Mesenchymal stem cell (in vitro differentiated cells and primary cell): ENCODE results near the gene HARS2.

Source experiments
- DNase-seq: peaks from one replicate; pipeline ENCODE4 v3.0.0-alpha.2; 2013
- H2AFZ ChIP-seq: one replicate; pipeline ENCODE4 v1.6.1; 2013; ENCODE audit warnings: low read depth, mild to moderate bottlenecking, control low read depth, inconsistent platforms, low read length, moderate library complexity
- H2AK5ac ChIP-seq: 2 replicates; pipeline ENCODE4 v1.6.1; 2013; ENCODE audit warnings: low read length, moderate library complexity, mild to moderate bottlenecking, inconsistent platforms; ENCODE audit not compliant: severe bottlenecking
- H2BK120ac ChIP-seq: one replicate; pipeline ENCODE4 v1.6.1; 2013; ENCODE audit warnings: low read depth, mild to moderate bottlenecking, inconsistent platforms, low read length, moderate library complexity
- H2BK12ac ChIP-seq, 2 experiments: one replicate each; pipeline ENCODE4 v1.6.1; 2013; ENCODE audit warnings: inconsistent platforms in 2 of 2, low read length in 2 of 2, mild to moderate bottlenecking in 2 of 2, moderate library complexity in 2 of 2, control low read depth in 1 of 2
- H2BK15ac ChIP-seq: one replicate; pipeline ENCODE4 v1.6.1; 2013; ENCODE audit warnings: mild to moderate bottlenecking, low read depth, inconsistent platforms; ENCODE audit not compliant: poor library complexity, severe bottlenecking
- H2BK5ac ChIP-seq: 2 replicates; pipeline ENCODE4 v1.6.1; 2013; ENCODE audit warnings: low read depth, mild to moderate bottlenecking, low read length, control low read depth, inconsistent platforms; ENCODE audit not compliant: poor library complexity, severe bottlenecking
- H3K14ac ChIP-seq, 2 experiments: one replicate each; pipeline ENCODE4 v1.6.1; 2013; ENCODE audit warnings: inconsistent platforms in 2 of 2, low read length in 2 of 2, control low read depth in 1 of 2, mild to moderate bottlenecking in 1 of 2, moderate library complexity in 1 of 2
- H3K18ac ChIP-seq, 2 experiments: one replicate each; pipeline ENCODE4 v1.6.1; 2013; ENCODE audit warnings: inconsistent platforms in 2 of 2, low read length in 2 of 2, control low read depth in 1 of 2, low read depth in 1 of 2, mild to moderate bottlenecking in 1 of 2
- H3K23ac ChIP-seq, 2 experiments: one replicate each; pipeline ENCODE4 v1.6.1; 2013; ENCODE audit warnings: inconsistent platforms in 2 of 2, low read length in 2 of 2, mild to moderate bottlenecking in 2 of 2, moderate library complexity in 2 of 2, control low read depth in 1 of 2
- H3K27ac ChIP-seq: 2 replicates; pipeline ENCODE4 v1.5.1; 2013; ENCODE audit warnings: mild to moderate bottlenecking, moderate library complexity, low read length, control low read depth, inconsistent platforms; ENCODE audit not compliant: poor library complexity, severe bottlenecking
- H3K27me3 ChIP-seq, 2 experiments: 2 replicates each; pipeline versions ENCODE4 v1.6.1 to v1.7.0; 2013; ENCODE audit warnings: low read length in 2 of 2, mild to moderate bottlenecking in 2 of 2, moderate library complexity in 2 of 2, control low read depth in 1 of 2, inconsistent platforms in 1 of 2; ENCODE audit not compliant: control insufficient read depth in 1 of 2, insufficient read depth in 1 of 2
- H3K36me3 ChIP-seq, 2 experiments: 2 replicates each; pipeline versions ENCODE4 v1.6.1 to v1.7.0; 2013; ENCODE audit warnings: low read length in 2 of 2, control low read depth in 1 of 2, inconsistent platforms in 1 of 2, low read depth in 1 of 2, mild to moderate bottlenecking in 1 of 2; ENCODE audit not compliant: insufficient read depth in 2 of 2, control insufficient read depth in 1 of 2
- H3K4ac ChIP-seq, 2 experiments: one replicate each; pipeline ENCODE4 v1.6.1; 2013; ENCODE audit warnings: inconsistent platforms in 2 of 2, low read length in 2 of 2, mild to moderate bottlenecking in 2 of 2, moderate library complexity in 2 of 2, control low read depth in 1 of 2, low read depth in 1 of 2
- H3K4me1 ChIP-seq: 2 replicates; pipeline ENCODE4 v1.6.1; 2013; ENCODE audit warnings: low read depth, low read length, control low read depth; ENCODE audit not compliant: control insufficient read depth, insufficient read depth
- H3K4me2 ChIP-seq: 2 replicates; pipeline ENCODE4 v1.6.1; 2013; ENCODE audit warnings: low read length, mild to moderate bottlenecking, inconsistent platforms; ENCODE audit not compliant: poor library complexity, severe bottlenecking
- H3K4me3 ChIP-seq, 2 experiments: 2 replicates each; pipeline versions ENCODE4 v1.5.1 to v1.7.0; 2013; ENCODE audit warnings: low read length in 2 of 2, mild to moderate bottlenecking in 2 of 2, control low read depth in 1 of 2, low read depth in 1 of 2; ENCODE audit not compliant: insufficient read depth in 1 of 2
- H3K79me1 ChIP-seq: replicated peaks from 2 replicates; pipeline ENCODE4 v1.6.1; 2013; ENCODE audit warnings: mild to moderate bottlenecking, control low read depth, low read length, inconsistent platforms; ENCODE audit not compliant: poor library complexity, severe bottlenecking
- H3K9ac ChIP-seq: 2 replicates; pipeline ENCODE4 v1.7.0; 2013; ENCODE audit warnings: mild to moderate bottlenecking, low read length, moderate library complexity
- H3K9me3 ChIP-seq: 2 replicates; pipeline ENCODE4 v1.7.0; 2013; ENCODE audit warnings: mild to moderate bottlenecking, low read length; ENCODE audit not compliant: control insufficient read depth
- H4K8ac ChIP-seq: one replicate; pipeline ENCODE4 v1.6.1; 2013; ENCODE audit warnings: inconsistent platforms, mild to moderate bottlenecking, low read length, moderate library complexity
- H4K91ac ChIP-seq: one replicate; pipeline ENCODE4 v1.6.1; 2013; ENCODE audit warnings: mild to moderate bottlenecking, low read length, inconsistent platforms
- WGBS: methylation state at CpG from one replicate; pipeline ENCODE4 v1.1.7; 2013; ENCODE audit warnings: mixed read lengths; 5-methylcytosine and 5-hydroxymethylcytosine counted together

HARS2 gene

GRCh38 chr5:140678993-140679392 lies 12.3 kb upstream of the HARS2 start:
- Histone ChIP-seq H2AK5ac (no peak overlapping the region), H3K4me2 (no peak overlapping the region), H3K79me1 (peaks cover 18% of the 10 kb centered on the region), H2BK5ac (no peak overlapping the region), H3K9me3 (no peaks in the 10 kb centered on the region), H3K18ac (no peak overlapping the region), H3K14ac (no peak overlapping the region), H3K27ac (no peak overlapping the region), H3K23ac (no peak overlapping the region), H2AFZ (no peak overlapping the region), H3K4ac (no peak overlapping the region), H4K91ac (no peak overlapping the region), H3K4me1 (no peaks in the 10 kb centered on the region), H4K8ac (no peak overlapping the region), H2BK15ac (no peak overlapping the region), H2BK12ac (no peak overlapping the region), H3K36me3 (peaks cover 70 to 91% of the 10 kb centered on the region in 2 experiments), H2BK120ac (no peak overlapping the region), H3K4me3 (no peak overlapping the region), H3K9ac (no peak overlapping the region), H3K27me3 (no peaks in the 10 kb centered on the region)
- DNase-seq = no peak
- over 99% methylated on average over 7 of the region's 7 CpGs for WGBS

- Histone ChIP-seq H3K4ac (no peak overlapping the region), H3K9ac (peak overlapping the region; percentile 97), H3K4me3 (peak overlapping the region; percentile 68 to 99), H3K14ac (peak overlapping the region in 1 of 2 experiments; percentile 11), H4K8ac (no peak overlapping the region), H3K23ac (no peak overlapping the region), H2AK5ac (no peak overlapping the region), H3K9me3 (no peaks in the 10 kb centered on the region), H2BK12ac (no peak overlapping the region), H3K4me2 (peak overlapping the region; percentile 68), H3K27ac (peak overlapping the region; percentile 59), H3K79me1 (peaks cover 13% of the 10 kb centered on the region), H3K27me3 (no peaks in the 10 kb centered on the region), H4K91ac (no peak overlapping the region), H3K4me1 (peaks cover 8% of the 10 kb centered on the region), H3K18ac (peak overlapping the region in 1 of 2 experiments; percentile 73), H2BK120ac (no peak overlapping the region), H2BK15ac (no peak overlapping the region), H2AFZ (peak overlapping the region; percentile 21), H2BK5ac (no peak overlapping the region), H3K36me3 (peaks cover 19 to 58% of the 10 kb centered on the region in 2 experiments)
- WGBS = 74% methylated on average over 8 of the region's 8 CpGs
- no peak for DNase-seq
Observed at GRCh38 chr5:140690376-140690932, 801 bp upstream of the HARS2 start.

- H2AK5ac ChIP-seq = no peak overlapping the region
- no peaks in the 10 kb centered on the region for H3K27me3 ChIP-seq
- no peak overlapping the region for H3K4me3 ChIP-seq
- peaks cover 31 to 67% of the 10 kb centered on the region in 2 experiments for H3K36me3 ChIP-seq
- H3K79me1 ChIP-seq = peaks cover 26% of the 10 kb centered on the region
- no peak overlapping the region for H2BK12ac ChIP-seq
- no peak overlapping the region for H3K4me2 ChIP-seq
- no peaks in the 10 kb centered on the region for H3K9me3 ChIP-seq
- no peak for DNase-seq
- H3K23ac ChIP-seq = no peak overlapping the region
- H2BK120ac ChIP-seq = no peak overlapping the region
- H3K14ac ChIP-seq = no peak overlapping the region
- H3K4me1 ChIP-seq = peaks cover 8% of the 10 kb centered on the region
- no peak overlapping the region for H3K4ac ChIP-seq
- H2BK5ac ChIP-seq = no peak overlapping the region
- no peak overlapping the region for H2AFZ ChIP-seq
- no peak overlapping the region for H3K27ac ChIP-seq
- H2BK15ac ChIP-seq = no peak overlapping the region
- H4K8ac ChIP-seq = no peak overlapping the region
- no peak overlapping the region for H4K91ac ChIP-seq
- 97% methylated on average over 5 of the region's 5 CpGs for WGBS
- H3K9ac ChIP-seq = no peak overlapping the region
- H3K18ac ChIP-seq = no peak overlapping the region
Observed at GRCh38 chr5:140694276-140694675, 3.0 kb downstream of the HARS2 start.

- Histone ChIP-seq H3K9ac (no peak overlapping the region), H2BK5ac (no peak overlapping the region), H3K4me1 (peaks cover 8% of the 10 kb centered on the region), H3K79me1 (peaks cover 27% of the 10 kb centered on the region), H2AFZ (no peak overlapping the region), H3K23ac (no peak overlapping the region), H4K91ac (no peak overlapping the region), H3K18ac (no peak overlapping the region), H3K27ac (no peak overlapping the region), H3K4me2 (no peak overlapping the region), H3K27me3 (no peaks in the 10 kb centered on the region), H3K9me3 (no peaks in the 10 kb centered on the region), H2AK5ac (no peak overlapping the region), H3K36me3 (peaks cover 31 to 79% of the 10 kb centered on the region in 2 experiments), H3K4ac (no peak overlapping the region), H2BK15ac (no peak overlapping the region), H2BK120ac (no peak overlapping the region), H2BK12ac (no peak overlapping the region), H3K14ac (no peak overlapping the region), H3K4me3 (no peak overlapping the region), H4K8ac (no peak overlapping the region)
- DNase-seq = no peak
- 89% methylated on average over 4 of the region's 4 CpGs for WGBS
Observed at GRCh38 chr5:140696891-140697492, 5.7 kb downstream of the HARS2 start.
